Mesodermal cell (in vitro differentiated cells): ENCODE measurements around the gene UNC5C.

Experiments
- H3K27ac ChIP-seq: 2 replicates; pipeline ENCODE4 v1.7.0; 2013; ENCODE audit warnings: mild to moderate bottlenecking, low read depth, low read length, moderate library complexity; ENCODE audit not compliant: severe bottlenecking
- H3K36me3 ChIP-seq: 2 replicates; pipeline ENCODE4 v1.7.1; 2013; ENCODE audit warnings: mild to moderate bottlenecking, low read length, moderate library complexity; ENCODE audit not compliant: control insufficient read depth, insufficient read depth
- H3K4me1 ChIP-seq: one replicate; pipeline ENCODE4 v1.7.1; 2013; ENCODE audit warnings: mild to moderate bottlenecking, low read length; ENCODE audit not compliant: insufficient read depth, control insufficient read depth, poor library complexity, severe bottlenecking
- H3K4me3 ChIP-seq: 2 replicates; pipeline ENCODE4 v1.7.0; 2013; ENCODE audit warnings: low read length, control low read depth, mild to moderate bottlenecking; ENCODE audit not compliant: insufficient read depth, poor library complexity, severe bottlenecking; ENCODE audit errors: extremely low read depth
- H3K9me3 ChIP-seq: 2 replicates; pipeline ENCODE4 v1.7.1; 2013; ENCODE audit warnings: mild to moderate bottlenecking, low read length, moderate library complexity; ENCODE audit not compliant: control insufficient read depth
- WGBS, 2 experiments: methylation state at CpG; one replicate each; pipeline ENCODE4 v1.1.5; 2013; ENCODE audit warnings: missing lambda C conversion rate in 2 of 2; ENCODE audit not compliant: insufficient coverage in 2 of 2; 5-methylcytosine and 5-hydroxymethylcytosine counted together

The UNC5C gene

DNA sequence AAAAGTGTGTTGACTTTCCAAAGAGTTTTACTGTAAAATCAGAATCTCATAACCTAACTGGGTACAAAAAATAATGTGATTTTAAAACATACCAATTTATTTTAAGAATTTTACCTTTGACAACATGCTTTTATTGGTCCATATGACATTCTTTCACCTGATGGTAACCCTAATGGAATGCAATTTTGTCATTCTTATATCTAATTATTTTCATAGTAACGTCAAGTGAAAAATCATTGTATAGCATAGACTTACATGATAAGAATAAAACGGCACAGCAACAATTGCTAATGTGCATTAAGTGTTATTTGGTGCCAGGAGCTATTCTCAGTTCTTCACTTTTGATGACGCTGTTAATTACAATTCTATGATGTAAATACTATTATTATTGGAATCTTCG lies 13.6 kb downstream of the UNC5C start:
- Histone ChIP-seq H3K36me3 (no peaks in the 10 kb centered on the region), H3K4me1 (peaks cover 33% of the 10 kb centered on the region), H3K9me3 (no peaks in the 10 kb centered on the region), H3K27ac (no peak overlapping the region), H3K4me3 (no peak overlapping the region)
- WGBS, 2 experiments, result no CpG with 5 or more reads among the region's 4 CpGs

GRCh38 chr4:95534032-95534431 lies 14.7 kb downstream of the UNC5C start:
- Histone ChIP-seq H3K4me1 (peaks cover 28% of the 10 kb centered on the region), H3K27ac (no peak overlapping the region), H3K4me3 (no peak overlapping the region), H3K9me3 (no peaks in the 10 kb centered on the region), H3K36me3 (no peaks in the 10 kb centered on the region)
- 61% methylated on average over 3 of the region's 5 CpGs; no CpG with 5 or more reads in 1 of the 2 experiments for whole genome bisulfite sequencing, 2 experiments

- H3K27ac ChIP-seq, result no peak overlapping the region
- H3K36me3 ChIP-seq, result no peaks in the 10 kb centered on the region
- H3K9me3 ChIP-seq, result no peaks in the 10 kb centered on the region
- H3K4me3 ChIP-seq, result no peak overlapping the region
- WGBS, 2 experiments, result 100% methylated on average over 5 of the region's 9 CpGs
- H3K4me1 ChIP-seq, result peaks cover 28% of the 10 kb centered on the region
Measured at GRCh38 chr4:95533254-95533653, 15.5 kb downstream of the UNC5C start.

GRCh38 chr4:95532305-95532704 lies 16.5 kb downstream of the UNC5C start:
- no peak overlapping the region for H3K4me3 ChIP-seq

DNA sequence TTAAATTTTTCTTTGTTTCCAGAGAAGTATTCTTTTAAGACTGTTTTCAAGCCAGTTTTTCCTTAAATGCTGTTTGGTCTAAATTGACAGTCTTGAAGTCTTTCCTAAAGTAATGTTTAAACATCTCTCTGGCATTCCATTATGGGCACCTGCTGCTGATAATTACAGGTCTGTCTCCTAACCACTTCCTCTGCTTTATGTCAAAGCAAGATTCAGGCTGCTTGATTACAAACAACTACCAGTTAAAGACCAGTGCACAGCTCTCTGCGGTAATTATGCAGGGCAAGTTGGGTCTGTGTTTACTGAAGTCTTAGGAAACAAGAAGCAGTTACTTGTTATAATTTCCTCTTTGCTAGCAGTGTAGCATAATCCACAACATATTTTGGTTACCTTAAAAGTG lies 17.6 kb downstream of the UNC5C start:
- 80% methylated on average over 1 of the region's 1 CpG; no CpG with 5 or more reads in 1 of the 2 experiments for WGBS, 2 experiments
- Histone ChIP-seq H3K9me3 (no peaks in the 10 kb centered on the region), H3K27ac (peak overlapping the region; percentile 58)

More at GRCh38 chr4:95532305-95532704, 16.5 kb downstream of the UNC5C start:
- Histone ChIP-seq H3K36me3 (no peaks in the 10 kb centered on the region), H3K4me1 (peaks cover 30% of the 10 kb centered on the region), H3K9me3 (no peaks in the 10 kb centered on the region), H3K27ac (no peak overlapping the region)
- WGBS, 2 experiments, result 92 to 100% methylated on average over 1 to 2 of the region's 3 CpGs

GRCh38 chr4:95529946-95530345 lies 18.8 kb downstream of the UNC5C start:
- Histone ChIP-seq H3K27ac (no peak overlapping the region), H3K36me3 (no peaks in the 10 kb centered on the region), H3K4me1 (peaks cover 30% of the 10 kb centered on the region), H3K4me3 (no peak overlapping the region), H3K9me3 (no peaks in the 10 kb centered on the region)

More for the DNA sequence above, 17.6 kb downstream of the UNC5C start:
- no peaks in the 10 kb centered on the region for H3K36me3 ChIP-seq
- H3K4me1 ChIP-seq, result peaks cover 30% of the 10 kb centered on the region
- no peak overlapping the region for H3K4me3 ChIP-seq

GRCh38 chr4:95528388-95528948 lies 20.3 kb downstream of the UNC5C start:
- Histone ChIP-seq H3K36me3 (peaks cover 4% of the 10 kb centered on the region), H3K4me1 (peaks cover 30% of the 10 kb centered on the region), H3K27ac (no peak overlapping the region), H3K4me3 (no peak overlapping the region), H3K9me3 (no peaks in the 10 kb centered on the region)
- 90% methylated on average over 2 of the region's 4 CpGs; no CpG with 5 or more reads in 1 of the 2 experiments for WGBS, 2 experiments

DNA sequence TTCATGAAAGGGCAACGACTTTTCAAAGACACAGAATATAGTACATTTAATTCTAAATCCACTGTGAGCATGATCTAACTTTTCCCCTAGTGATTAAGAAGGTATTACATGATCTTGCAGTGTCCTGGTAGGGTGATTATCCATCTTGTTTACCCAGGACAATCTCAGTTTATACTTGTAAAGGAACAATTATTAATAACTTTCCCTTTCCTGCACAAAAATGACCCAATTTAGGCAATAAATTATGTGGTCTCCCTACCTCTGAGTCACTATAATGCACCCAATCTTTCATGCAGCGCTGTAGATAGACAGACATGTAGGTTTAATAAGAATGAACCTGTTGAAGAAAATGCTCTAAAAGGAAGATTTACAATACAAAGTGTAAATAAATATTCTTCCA lies 22.7 kb downstream of the UNC5C start:
- H3K36me3 ChIP-seq, result peaks cover 4% of the 10 kb centered on the region
- H3K4me1 ChIP-seq, result peaks cover 26% of the 10 kb centered on the region
- no peak overlapping the region for H3K4me3 ChIP-seq
- no CpG with 5 or more reads among the region's 2 CpGs for WGBS, 2 experiments
- H3K9me3 ChIP-seq, result no peaks in the 10 kb centered on the region
- H3K27ac ChIP-seq, result no peak overlapping the region

- 100% methylated on average over 1 of the region's 2 CpGs for WGBS, 2 experiments
Measured at GRCh38 chr4:95524729-95525128, 24.0 kb downstream of the UNC5C start.

GRCh38 chr4:95524184-95524583 lies 24.6 kb downstream of the UNC5C start:
- no peak overlapping the region for H3K4me3 ChIP-seq
- H3K4me1 ChIP-seq, result peaks cover 13% of the 10 kb centered on the region
- no peak overlapping the region for H3K27ac ChIP-seq
- H3K9me3 ChIP-seq, result no peaks in the 10 kb centered on the region
- 90 to 100% methylated on average over 1 of the region's 1 CpG for WGBS, 2 experiments
- H3K36me3 ChIP-seq, result peaks cover 4% of the 10 kb centered on the region

More at GRCh38 chr4:95524729-95525128, 24.0 kb downstream of the UNC5C start:
- Histone ChIP-seq H3K4me1 (peaks cover 14% of the 10 kb centered on the region), H3K9me3 (no peaks in the 10 kb centered on the region), H3K36me3 (peaks cover 4% of the 10 kb centered on the region), H3K4me3 (no peak overlapping the region), H3K27ac (no peak overlapping the region)

GRCh38 chr4:95522682-95523530 lies 25.9 kb downstream of the UNC5C start:
- Histone ChIP-seq H3K36me3 (peaks cover 4% of the 10 kb centered on the region), H3K4me3 (no peak overlapping the region), H3K9me3 (no peaks in the 10 kb centered on the region), H3K4me1 (peaks cover 7% of the 10 kb centered on the region), H3K27ac (peak overlapping the region; percentile 36)
- 93 to 98% methylated on average over 3 to 4 of the region's 6 CpGs for WGBS, 2 experiments
